C4-2B (cell line): ENCODE measurements around the gene RPL28.

Experiments
- CTCF ChIP-seq: fragments of 450-650 bp; conservative IDR thresholded peaks from 2 replicates; pipeline ENCODE4 v1.5.1; 2017; ENCODE audit warnings: mild to moderate bottlenecking
- ZFX ChIP-seq: fragments of 450-650 bp; IDR thresholded peaks from 2 replicates; pipeline ENCODE4 v1.6.1; 2017

- TF ChIP-seq CTCF (no peak), ZFX (no peak)
These were observed 5.5 kb downstream of the RPL28 start for GRCh38 chr19:55391191-55391670.
